Retinal pigment epithelial cell (primary cell): ENCODE data around the gene RAB29.

ENCODE experiments used
- DNase-seq: peaks from one replicate; pipeline ENCODE4 v3.0.0-alpha.2; 2010; ENCODE audit warnings: low read depth
- H3K4me3 ChIP-seq: 2 replicates; pipeline ENCODE4 v1.5.1; 2011; ENCODE audit warnings: mild to moderate bottlenecking, low read length, control low read depth, moderate library complexity
- TF ChIP-seq, protein P1 (sequence below): conservative IDR thresholded peaks from 2 replicates; pipeline ENCODE4 v1.5.1; 2011; ENCODE audit warnings: low read depth, low read length, control low read depth, inconsistent platforms

RAB29 gene

DNA sequence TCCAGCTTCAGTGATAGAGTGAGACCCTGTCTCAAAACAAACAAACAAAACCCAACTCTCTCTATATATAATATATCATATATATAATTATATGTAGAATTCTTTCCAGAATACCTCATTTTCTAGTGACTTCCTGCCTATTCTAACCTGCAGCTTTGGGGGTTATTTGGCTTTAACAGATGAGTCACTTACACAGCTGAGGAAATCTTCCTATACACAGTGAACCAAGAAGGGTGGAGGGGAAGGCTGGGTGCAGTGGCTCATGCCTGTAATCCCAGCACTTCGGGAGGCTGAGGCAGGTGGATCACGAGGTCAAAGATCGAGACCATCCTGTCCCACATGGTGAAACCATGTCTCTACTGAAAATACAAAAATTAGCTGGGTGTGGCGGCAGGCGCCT is 9.2 kb downstream of the RAB29 start:
- TF ChIP-seq, protein P1, sequence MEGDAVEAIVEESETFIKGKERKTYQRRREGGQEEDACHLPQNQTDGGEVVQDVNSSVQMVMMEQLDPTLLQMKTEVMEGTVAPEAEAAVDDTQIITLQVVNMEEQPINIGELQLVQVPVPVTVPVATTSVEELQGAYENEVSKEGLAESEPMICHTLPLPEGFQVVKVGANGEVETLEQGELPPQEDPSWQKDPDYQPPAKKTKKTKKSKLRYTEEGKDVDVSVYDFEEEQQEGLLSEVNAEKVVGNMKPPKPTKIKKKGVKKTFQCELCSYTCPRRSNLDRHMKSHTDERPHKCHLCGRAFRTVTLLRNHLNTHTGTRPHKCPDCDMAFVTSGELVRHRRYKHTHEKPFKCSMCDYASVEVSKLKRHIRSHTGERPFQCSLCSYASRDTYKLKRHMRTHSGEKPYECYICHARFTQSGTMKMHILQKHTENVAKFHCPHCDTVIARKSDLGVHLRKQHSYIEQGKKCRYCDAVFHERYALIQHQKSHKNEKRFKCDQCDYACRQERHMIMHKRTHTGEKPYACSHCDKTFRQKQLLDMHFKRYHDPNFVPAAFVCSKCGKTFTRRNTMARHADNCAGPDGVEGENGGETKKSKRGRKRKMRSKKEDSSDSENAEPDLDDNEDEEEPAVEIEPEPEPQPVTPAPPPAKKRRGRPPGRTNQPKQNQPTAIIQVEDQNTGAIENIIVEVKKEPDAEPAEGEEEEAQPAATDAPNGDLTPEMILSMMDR = no peak
- H3K4me3 ChIP-seq = no peak overlapping the region
- no peak for DNase-seq

DNA sequence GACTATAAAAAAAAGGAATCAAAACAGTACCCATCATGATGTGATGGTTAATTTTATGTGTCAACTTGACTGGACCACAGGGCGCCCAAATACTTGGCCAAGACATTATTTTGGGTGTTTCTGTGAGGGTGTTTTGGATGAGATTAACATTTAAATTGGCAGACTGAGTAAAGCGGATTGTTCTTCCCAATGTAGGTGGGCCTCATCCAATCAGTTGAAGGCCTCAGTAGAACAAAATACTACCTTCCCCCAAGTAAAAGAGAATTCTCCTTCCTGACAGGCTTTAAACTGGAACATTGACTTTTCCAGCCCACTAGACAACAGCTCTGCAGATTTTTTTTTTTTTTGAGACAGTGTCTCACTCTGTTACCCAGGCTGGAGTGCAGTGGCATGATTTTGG is 10.7 kb downstream of the RAB29 start:
- DNase-seq = no peak
- TF ChIP-seq, protein P1 = no peak
- no peak overlapping the region for H3K4me3 ChIP-seq

DNA sequence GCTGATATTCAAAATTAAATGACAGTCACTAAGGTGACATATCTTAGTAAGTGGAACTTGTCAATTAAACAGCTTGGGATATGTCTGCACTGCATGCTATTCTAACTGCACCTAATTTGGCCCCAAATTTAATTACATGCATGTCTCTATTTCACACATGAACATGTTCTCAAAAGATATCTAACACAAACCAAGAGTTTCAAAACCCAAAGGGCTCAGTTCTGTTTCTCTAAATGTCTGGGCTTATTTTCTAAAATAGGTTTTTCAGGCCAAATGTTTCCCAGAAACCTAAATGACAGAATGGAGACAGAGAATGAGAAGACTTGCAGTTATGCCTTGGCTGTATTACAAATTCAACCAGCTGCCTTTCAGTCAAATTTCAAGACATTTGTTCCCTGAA is 11.3 kb downstream of the RAB29 start:
- TF ChIP-seq, protein P1 = no peak
- no peak for DNase-seq
- H3K4me3 ChIP-seq = no peak overlapping the region

DNA sequence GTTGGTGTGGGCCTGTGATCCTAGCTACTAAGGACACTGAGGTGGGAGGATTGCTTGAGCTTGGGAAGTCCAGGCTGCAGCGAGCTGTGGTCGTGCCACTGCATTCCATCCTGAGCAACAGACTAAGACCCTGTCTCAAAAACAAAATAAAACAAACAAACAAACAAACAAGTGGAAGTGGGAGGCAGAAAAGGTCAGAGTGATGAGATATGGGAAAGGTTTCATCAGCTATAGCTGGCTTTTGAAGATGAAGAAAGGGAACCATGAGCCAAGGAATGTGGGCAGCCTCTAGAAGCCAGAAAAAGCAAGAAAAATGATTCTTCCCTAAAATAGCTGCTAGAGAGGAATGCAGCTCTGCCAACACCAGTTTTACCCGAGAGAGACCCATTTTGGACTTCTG is 14.7 kb downstream of the RAB29 start:
- TF ChIP-seq, protein P1 = no peak
- H3K4me3 ChIP-seq = no peak overlapping the region
- DNase-seq = no peak

DNA sequence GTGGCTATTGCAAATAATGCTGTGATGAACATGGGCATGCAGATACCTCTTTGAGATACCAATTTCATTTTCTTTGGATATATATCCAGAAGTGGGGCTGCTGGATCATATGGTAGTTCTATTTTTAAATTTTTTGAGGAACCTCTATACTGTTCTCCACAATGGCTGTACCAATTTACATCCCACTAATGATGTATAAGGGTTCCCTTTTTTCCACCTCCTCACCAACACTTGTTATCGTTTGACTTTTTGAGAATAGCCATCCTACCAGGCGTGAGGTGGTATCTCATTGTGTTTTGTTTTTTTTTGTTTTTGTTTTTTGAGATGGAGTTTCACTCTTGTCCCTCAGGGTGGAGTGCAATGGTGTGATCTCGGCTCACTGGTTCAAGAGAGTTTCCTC is 18.7 kb downstream of the RAB29 start:
- TF ChIP-seq, protein P1 = no peak
- no peak for DNase-seq

DNA sequence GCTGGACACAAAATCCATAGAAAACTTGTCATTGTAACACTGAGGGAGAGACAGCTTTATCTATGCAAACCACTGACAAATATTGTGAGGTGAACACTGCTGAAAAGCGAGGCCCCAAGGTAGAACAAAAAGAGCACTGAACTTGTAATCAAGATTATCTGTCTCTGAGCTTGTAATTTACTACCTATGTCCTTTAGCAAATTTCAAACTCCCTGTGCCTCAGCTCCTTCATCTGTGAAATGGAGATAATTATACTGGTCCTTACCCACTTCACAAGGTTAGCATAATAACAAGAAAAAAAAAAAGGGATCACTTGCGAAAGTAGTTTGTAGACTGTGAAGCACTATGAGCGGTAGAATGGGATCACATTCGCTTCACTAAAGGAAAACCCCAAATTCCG is 20.4 kb downstream of the RAB29 start:
- H3K4me3 ChIP-seq = no peak overlapping the region
- TF ChIP-seq, protein P1 = no peak
- no peak for DNase-seq

More for the DNA sequence above, 18.7 kb downstream of the RAB29 start:
- H3K4me3 ChIP-seq = no peak overlapping the region

DNA sequence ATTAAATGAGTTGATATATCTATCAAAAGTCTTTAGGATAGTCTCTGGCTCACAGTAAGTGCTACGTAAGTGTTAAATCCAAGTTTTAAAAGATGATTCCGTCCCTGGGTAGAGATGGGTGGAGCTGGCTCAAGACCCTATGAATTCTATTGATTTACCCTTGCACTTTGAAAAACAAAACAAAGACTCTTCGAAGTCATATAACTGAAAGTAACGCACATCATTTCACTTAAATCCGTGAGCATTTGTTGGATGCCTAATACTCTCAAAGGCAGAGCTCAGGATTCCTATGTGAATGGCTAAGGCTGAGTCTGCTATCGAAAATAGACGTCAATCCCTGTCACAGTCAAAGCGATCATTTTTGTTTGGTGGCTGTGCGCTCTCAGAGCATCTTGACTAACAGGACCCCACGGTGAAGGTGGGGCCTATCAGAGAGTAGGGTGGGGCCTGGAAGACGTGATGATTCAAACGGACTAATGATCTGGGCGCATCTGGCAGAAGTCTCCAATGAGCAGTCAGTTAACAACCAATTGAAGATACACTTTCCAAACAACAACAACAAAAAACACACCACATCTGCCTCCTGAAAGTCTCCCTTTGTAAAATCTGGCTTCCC is 24.1 kb downstream of the RAB29 start:
- DNase-seq = no peak
- H3K4me3 ChIP-seq = no peak overlapping the region
- TF ChIP-seq, protein P1 = no peak
